Testis (tissue), 3 donors: ENCODE data around the gene VEGFB. TPM values are rescaled to one million over a fixed set of nuclear protein-coding genes. Genes with fewer than 3 reads are reported as not detected.
A peak's percentile ranks its signal among the peaks of the same experiment; 100 is the strongest.

Experiments
- DNase-seq: peaks from one replicate; pipeline ENCODE4 v3.0.0-alpha.2; 2019
- H3K27ac ChIP-seq, 2 donors: fragments of 200-600 bp; sonication (generic); one replicate each; pipeline ENCODE4 v1.5.1; 2019
- H3K27me3 ChIP-seq: fragments of 200-600 bp; sonication (generic); one replicate; pipeline ENCODE4 v1.5.1; 2019
- H3K36me3 ChIP-seq: fragments of 200-600 bp; sonication (generic); one replicate; pipeline ENCODE4 v1.5.1; 2017; ENCODE audit warnings: low read depth; ENCODE audit errors: missing control alignments
- H3K4me1 ChIP-seq: fragments of 200-600 bp; sonication (generic); one replicate; pipeline ENCODE4 v1.5.1; 2019
- H3K4me3 ChIP-seq, 2 donors: fragments of 200-600 bp; sonication (generic); one replicate each; pipeline ENCODE4 v1.5.1; 2017 to 2019
- H3K9me3 ChIP-seq: fragments of 200-600 bp; sonication (generic); one replicate; pipeline ENCODE4 v1.5.1; 2017
- POLR2A ChIP-seq: fragments of 450-650 bp; IDR thresholded peaks from one replicate; pipeline ENCODE4 v1.6.1; 2017; ENCODE audit warnings: antibody characterized with exemption, mild to moderate bottlenecking, moderate library complexity
- WGBS, 2 donors: methylation state at CpG; one replicate each; pipeline ENCODE4 v1.1.5; 2018; 5-methylcytosine and 5-hydroxymethylcytosine counted together
- intact Hi-C: fragments of 100-400 bp; cut with DNase I; formaldehyde crosslinking; loops from one replicate; pipeline ENCODE4 v1.15.1; 2023; ENCODE audit warnings: low total_unique reads
- polyA plus RNA-seq: library from polyadenylated mRNA; stranded (reverse); fragments of 350-450 nt; fragmentation: Illumina TruSeq; extraction: RNeasy Lipid Tissue Mini Kit (QIAGEN cat#74804); gene quantifications from one replicate; pipeline ENCODE4 v1.2.3, GENCODE V29; 2014; ENCODE audit warnings: low read depth, low replicate concordance; ENCODE audit not compliant: insufficient read depth
- total RNA-seq, 2 donors: library from RNA; depleted of rRNA; stranded (reverse); fragments of >200 nt; gene quantifications; one replicate each; pipeline ENCODE4 v1.2.3, GENCODE V29; 2016
- TF ChIP-seq, protein P1 (sequence below), 3 experiments: fragments of 450-650 bp in 2 of 3; fragments of 200-600 bp in 1 of 3; sonication (generic) in 1 of 3; IDR thresholded peaks; one replicate each; pipeline ENCODE4 v1.5.1; 2016 to 2019; ENCODE audit warnings: antibody characterized with exemption in 3 of 3, mild to moderate bottlenecking in 2 of 3, moderate library complexity in 1 of 3

The VEGFB gene
- total and polyA plus RNA-seq, 3 donors from 2014 or later, result 19.1 to 57.3 (median 47.8) TPM

DNA sequence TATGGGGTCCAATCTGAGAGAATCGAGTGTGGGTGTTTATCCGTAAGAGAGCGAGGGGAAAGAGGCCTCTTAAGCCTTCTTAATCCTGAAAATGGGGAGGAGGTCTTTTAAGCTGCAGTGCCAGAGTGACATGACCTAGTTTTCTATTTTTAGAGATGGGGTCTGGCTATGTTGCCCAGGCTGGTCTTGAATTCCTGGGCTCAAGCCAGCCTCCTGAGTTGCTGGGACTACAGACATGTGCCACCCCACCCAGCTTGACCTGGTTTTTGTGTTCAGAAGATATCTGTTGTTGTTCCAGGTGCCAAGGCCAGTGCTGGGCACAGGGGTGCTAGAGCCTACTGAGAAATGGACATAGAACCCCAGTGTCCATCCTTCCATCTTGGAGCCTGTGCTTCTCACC, 48.7 kb downstream of the VEGFB start:
- Histone ChIP-seq H3K4me3 (no peak overlapping the region), H3K4me1 (peaks cover 23% of the 10 kb centered on the region), H3K9me3 (no peaks in the 10 kb centered on the region), H3K27me3 (no peaks in the 10 kb centered on the region), H3K27ac (peak overlapping the region in 1 of 2 donors; percentile 45), H3K36me3 (no peaks in the 10 kb centered on the region)
- DNase-seq, result no peak
- intact Hi-C loops, result no loop called here
- no peak for TF ChIP-seq POLR2A
- TF ChIP-seq, protein P1, sequence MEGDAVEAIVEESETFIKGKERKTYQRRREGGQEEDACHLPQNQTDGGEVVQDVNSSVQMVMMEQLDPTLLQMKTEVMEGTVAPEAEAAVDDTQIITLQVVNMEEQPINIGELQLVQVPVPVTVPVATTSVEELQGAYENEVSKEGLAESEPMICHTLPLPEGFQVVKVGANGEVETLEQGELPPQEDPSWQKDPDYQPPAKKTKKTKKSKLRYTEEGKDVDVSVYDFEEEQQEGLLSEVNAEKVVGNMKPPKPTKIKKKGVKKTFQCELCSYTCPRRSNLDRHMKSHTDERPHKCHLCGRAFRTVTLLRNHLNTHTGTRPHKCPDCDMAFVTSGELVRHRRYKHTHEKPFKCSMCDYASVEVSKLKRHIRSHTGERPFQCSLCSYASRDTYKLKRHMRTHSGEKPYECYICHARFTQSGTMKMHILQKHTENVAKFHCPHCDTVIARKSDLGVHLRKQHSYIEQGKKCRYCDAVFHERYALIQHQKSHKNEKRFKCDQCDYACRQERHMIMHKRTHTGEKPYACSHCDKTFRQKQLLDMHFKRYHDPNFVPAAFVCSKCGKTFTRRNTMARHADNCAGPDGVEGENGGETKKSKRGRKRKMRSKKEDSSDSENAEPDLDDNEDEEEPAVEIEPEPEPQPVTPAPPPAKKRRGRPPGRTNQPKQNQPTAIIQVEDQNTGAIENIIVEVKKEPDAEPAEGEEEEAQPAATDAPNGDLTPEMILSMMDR (IDR thresholded peaks at IDR 0.05), result no peak
- WGBS, 2 donors, result 88 to 90% methylated on average over 3 of the region's 3 CpGs

DNA sequence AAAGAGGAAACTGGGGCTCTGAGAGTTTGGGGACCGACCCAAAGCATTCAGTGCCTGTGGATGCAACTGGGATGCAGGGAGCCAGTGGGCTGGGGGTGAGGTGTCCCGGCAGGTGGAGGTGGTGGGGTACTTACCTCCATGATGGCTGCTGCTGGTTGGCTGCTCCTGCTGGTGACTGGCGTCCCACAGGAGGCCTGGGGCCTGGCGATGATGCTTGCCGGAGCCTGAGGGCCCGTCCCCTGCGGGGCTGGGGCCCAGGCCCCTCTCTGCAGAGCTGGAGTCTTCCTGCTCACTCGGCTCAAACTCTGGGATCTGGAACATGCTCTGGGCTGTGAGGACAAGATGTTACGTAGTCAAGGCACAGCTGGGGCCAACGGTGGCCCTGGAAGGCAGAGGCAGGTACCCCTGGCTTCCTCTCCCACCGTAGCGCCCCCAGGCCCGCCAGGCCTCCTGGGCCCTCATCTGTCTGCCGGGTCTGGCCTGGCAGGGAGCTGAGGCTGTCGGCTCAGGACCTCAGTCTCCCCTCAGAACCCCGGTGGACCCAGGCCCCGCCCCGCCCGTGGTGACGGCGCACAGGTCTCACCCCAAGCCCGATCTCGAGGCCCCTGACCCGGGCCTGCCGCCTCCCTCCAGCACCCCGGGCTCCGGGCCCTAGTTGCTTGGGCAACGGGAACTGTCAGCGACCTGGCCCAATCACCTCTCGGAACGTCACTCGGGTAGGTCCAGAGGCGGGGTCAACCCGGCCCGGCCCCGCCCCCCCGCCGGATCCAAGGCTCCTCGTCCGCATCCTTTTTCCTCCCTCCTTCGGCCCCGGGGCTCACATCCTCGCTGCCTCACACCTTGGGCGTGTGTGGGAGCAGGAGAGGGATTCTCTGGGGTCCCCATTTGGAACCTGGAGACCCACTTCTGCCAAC, 49.9 kb downstream of the VEGFB start, which contains the start of gene BAD:
Gene BAD (minus strand): TSS at position 618 of the 914 bp plus-strand sequence. CDS start 297 bp downstream, at position 321.
- DNase-seq, result peak; percentile 98
- Histone ChIP-seq H3K4me1 (peaks cover 23% of the 10 kb centered on the region), H3K9me3 (no peaks in the 10 kb centered on the region), H3K4me3 (peak within 1 kb of the TSS; percentile 80 to 93), H3K36me3 (no peaks in the 10 kb centered on the region), H3K27ac (peak within 1 kb of the TSS; percentile 79 to 97), H3K27me3 (no peaks in the 10 kb centered on the region)
- TF ChIP-seq, protein P1 (IDR thresholded peaks at IDR 0.05), result no peak
- TF ChIP-seq POLR2A, result no peak
- 2 to 3% methylated on average over 19 to 28 of the region's 44 CpGs for WGBS, 2 donors
- intact Hi-C loops, result no loop called here

DNA sequence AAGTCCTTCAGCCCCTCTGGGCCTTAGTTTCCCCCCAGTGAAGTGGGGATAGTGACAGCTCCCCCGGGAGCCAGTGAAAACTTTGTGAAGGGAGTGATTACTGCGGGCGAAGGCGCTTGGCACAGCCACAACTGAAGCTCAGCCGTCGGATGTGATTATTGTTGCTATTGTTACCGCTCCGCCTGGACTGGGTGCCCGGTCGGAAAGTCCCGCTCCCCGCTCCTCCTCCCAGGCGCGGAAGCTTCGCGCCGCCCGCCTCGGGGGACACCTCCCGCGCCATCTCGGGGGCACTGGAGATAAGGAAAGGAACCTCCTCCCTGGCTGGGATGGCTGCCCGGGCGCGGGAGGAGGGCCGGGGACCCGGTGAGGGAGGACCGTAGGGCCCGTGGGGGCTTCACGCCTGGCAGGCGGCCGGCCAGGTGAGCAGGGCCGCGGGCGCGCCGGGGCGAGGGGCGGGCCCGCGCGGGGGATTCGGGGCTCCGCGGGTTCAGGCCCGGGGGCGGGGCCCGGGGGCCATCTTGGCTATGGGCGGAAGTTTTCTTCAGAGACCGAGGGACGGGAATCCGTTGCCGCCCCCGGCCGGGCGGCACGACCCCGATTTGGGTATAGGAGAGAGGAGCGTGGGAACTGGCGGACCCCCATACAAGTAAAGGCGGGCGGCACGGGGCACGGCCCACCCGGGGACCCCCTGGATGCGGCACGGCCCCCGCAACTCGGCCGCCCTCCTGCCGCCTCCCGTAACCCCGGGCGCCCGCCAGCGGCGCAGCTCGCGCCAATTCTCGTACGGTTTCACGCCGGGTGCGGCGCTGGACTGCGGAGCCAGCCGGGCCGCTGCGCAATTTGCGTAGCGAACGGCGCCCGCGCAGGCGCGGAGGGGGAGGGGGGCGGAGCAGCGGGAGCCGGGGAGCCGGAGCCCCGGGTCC, 50.8 kb downstream of the VEGFB start, which contains the start of gene GPR137:
Gene GPR137 (plus strand): TSS at position 887 of the 923 bp plus-strand sequence. CDS start 677 bp downstream, outside the sequence.
- intact Hi-C loops, result no loop called here
- WGBS, 2 donors, result 2% methylated on average over 25 of the region's 102 CpGs; no CpG with 5 or more reads in 1 of the 2 donors
- no peaks in the 10 kb centered on the region for H3K27me3 ChIP-seq
- H3K36me3 ChIP-seq, result no peaks in the 10 kb centered on the region
- peak; percentile 88 for DNase-seq
- peaks cover 23% of the 10 kb centered on the region for H3K4me1 ChIP-seq
- peak within 1 kb of the TSS; percentile 80 to 93 for H3K4me3 ChIP-seq
- TF ChIP-seq, protein P1 (IDR thresholded peaks at IDR 0.05), result peak in 1 of 3 experiments; percentile 5
- no peak for TF ChIP-seq POLR2A
- H3K27ac ChIP-seq, result peak within 1 kb of the TSS; percentile 79 to 97
- no peaks in the 10 kb centered on the region for H3K9me3 ChIP-seq

DNA sequence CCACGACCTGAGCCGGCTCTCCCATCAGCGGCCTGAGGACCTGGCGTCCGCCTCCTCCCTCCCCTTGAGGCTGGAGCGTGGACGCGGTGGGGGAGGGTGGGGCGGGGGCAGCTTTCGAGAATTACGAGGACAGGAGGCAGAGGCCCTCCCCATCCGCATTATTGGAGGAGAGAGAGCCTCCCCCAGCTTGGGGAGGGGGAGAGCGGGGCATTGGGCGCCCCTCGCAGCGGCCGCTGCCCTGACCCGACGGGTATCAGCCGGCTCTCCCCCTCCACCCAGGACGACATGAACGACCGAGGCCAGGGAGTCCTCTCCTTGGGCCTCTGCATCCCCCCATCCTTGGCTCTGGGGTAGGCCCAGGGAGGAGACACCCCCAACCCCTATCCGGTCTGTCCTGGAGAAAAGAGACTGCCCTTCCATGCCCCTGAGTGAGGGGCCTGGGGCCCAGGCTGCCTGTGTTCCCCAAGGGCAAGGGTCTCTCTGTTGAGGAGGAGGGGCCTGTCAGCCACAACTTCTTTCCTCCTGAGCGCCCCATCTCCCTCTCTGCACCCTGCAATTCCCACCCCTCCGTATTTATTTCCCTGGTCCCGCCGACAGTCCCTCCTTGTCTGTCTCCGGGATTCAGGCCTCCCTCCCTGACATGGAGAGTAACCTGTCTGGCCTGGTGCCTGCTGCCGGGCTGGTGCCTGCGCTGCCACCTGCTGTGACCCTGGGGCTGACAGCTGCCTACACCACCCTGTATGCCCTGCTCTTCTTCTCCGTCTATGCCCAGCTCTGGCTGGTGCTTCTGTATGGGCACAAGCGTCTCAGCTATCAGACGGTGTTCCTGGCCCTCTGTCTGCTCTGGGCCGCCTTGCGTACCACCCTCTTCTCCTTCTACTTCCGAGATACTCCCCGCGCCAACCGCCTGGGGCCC, 51.8 kb downstream of the VEGFB start:
- H3K4me1 ChIP-seq, result peaks cover 23% of the 10 kb centered on the region
- H3K36me3 ChIP-seq, result no peaks in the 10 kb centered on the region
- peak overlapping the region; percentile 80 to 93 for H3K4me3 ChIP-seq
- H3K9me3 ChIP-seq, result no peaks in the 10 kb centered on the region
- no peak for TF ChIP-seq POLR2A
- TF ChIP-seq, protein P1 (IDR thresholded peaks at IDR 0.05), result no peak
- 27 to 37% methylated on average over 17 to 26 of the region's 40 CpGs for WGBS, 2 donors
- H3K27ac ChIP-seq, result peak overlapping the region; percentile 47 to 97
- H3K27me3 ChIP-seq, result no peaks in the 10 kb centered on the region
- no peak for DNase-seq
- intact Hi-C loops, result no loop called here
